Caki2 (cell line): Measurements from ENCODE around the gene NME7. TPM values are rescaled to one million over a fixed set of nuclear protein-coding genes. Genes with fewer than 3 reads are reported as not detected.

Experiments
- DNase-seq: peaks from one replicate; pipeline ENCODE4 v3.0.0-alpha.2; 2015; ENCODE audit warnings: low read depth
- in situ Hi-C: cut with HindIII; loops from 2 replicates; pipeline ENCODE4 v1.10.0; 2016; ENCODE audit warnings: low sequenced_read_pairs, low pct_unique_long_range_greater_than_20kb, mixed read lengths
- total RNA-seq: library from RNA; depleted of rRNA; stranded (reverse); fragments of >200 nt; shearing (Covaris generic); gene quantifications from 2 replicates; pipeline ENCODE4 v1.2.3, GENCODE V29; 2014; ENCODE audit warnings: low replicate concordance

The NME7 gene
- total RNA-seq, 1 experiment from 2014 or later: 7.8 TPM

GRCh38 chr1:169148472-169149252 is 218.9 kb downstream of the NME7 start:
- in situ Hi-C loops: loop anchor here (25.0 kb wide), 1 partner anchor 536 kb away; no protein-coding TSS in a partner anchor
- peak; percentile 88 for DNase-seq

- in situ Hi-C loops: loop anchor here (25.0 kb wide), 1 partner anchor 534 kb away; no protein-coding TSS in a partner anchor
- DNase-seq: no peak
Measured at GRCh38 chr1:169146576-169147214, 220.9 kb downstream of the NME7 start.

GRCh38 chr1:169144941-169145626 is 222.5 kb downstream of the NME7 start:
- in situ Hi-C loops: loop anchor here (25.0 kb wide), 1 partner anchor 533 kb away; no protein-coding TSS in a partner anchor
- DNase-seq: no peak

- in situ Hi-C loops: loop anchor here (25.0 kb wide), 1 partner anchor 532 kb away; no protein-coding TSS in a partner anchor
- DNase-seq: no peak
Measured at GRCh38 chr1:169143984-169144383, 223.6 kb downstream of the NME7 start.

GRCh38 chr1:169143346-169143745 is 224.3 kb downstream of the NME7 start:
- no peak for DNase-seq
- in situ Hi-C loops: loop anchor here (25.0 kb wide), 1 partner anchor 531 kb away; no protein-coding TSS in a partner anchor

- no peak for DNase-seq
- in situ Hi-C loops: loop anchor here (25.0 kb wide), 1 partner anchor 530 kb away; no protein-coding TSS in a partner anchor
Measured at GRCh38 chr1:169142129-169142528, 225.5 kb downstream of the NME7 start.

- in situ Hi-C loops: loop anchor here (25.0 kb wide), 1 partner anchor 529 kb away; no protein-coding TSS in a partner anchor
- no peak for DNase-seq
Measured at GRCh38 chr1:169141356-169141755, 226.2 kb downstream of the NME7 start.

GRCh38 chr1:169138866-169139670 is 228.5 kb downstream of the NME7 start:
- no peak for DNase-seq
- in situ Hi-C loops: loop anchor here (25.0 kb wide), 1 partner anchor 527 kb away; no protein-coding TSS in a partner anchor

- in situ Hi-C loops: loop anchor here (25.0 kb wide), 1 partner anchor 525 kb away; no protein-coding TSS in a partner anchor
- DNase-seq: no peak
Measured at GRCh38 chr1:169137357-169137756, 230.2 kb downstream of the NME7 start.

GRCh38 chr1:169133801-169134502 is 233.6 kb downstream of the NME7 start:
- DNase-seq: no peak
- in situ Hi-C loops: loop anchor here (25.0 kb wide), 1 partner anchor 522 kb away; no protein-coding TSS in a partner anchor

- in situ Hi-C loops: loop anchor here (25.0 kb wide), 1 partner anchor 521 kb away; no protein-coding TSS in a partner anchor
- no peak for DNase-seq
Measured at GRCh38 chr1:169133228-169133576, 234.4 kb downstream of the NME7 start.

- in situ Hi-C loops: loop anchor here (25.0 kb wide), 1 partner anchor 520 kb away; no protein-coding TSS in a partner anchor
- DNase-seq: peak; percentile 66
Measured at GRCh38 chr1:169132512-169133227, 234.9 kb downstream of the NME7 start.

- DNase-seq: peak; percentile 68
- in situ Hi-C loops: loop anchor here (25.0 kb wide), 1 partner anchor 518 kb away; no protein-coding TSS in a partner anchor
Measured at GRCh38 chr1:169130683-169131082, 236.9 kb downstream of the NME7 start.

GRCh38 chr1:169129109-169129784 is 238.3 kb downstream of the NME7 start:
- DNase-seq: peak; percentile 68
- in situ Hi-C loops: loop anchor here (25.0 kb wide), 1 partner anchor 517 kb away; no protein-coding TSS in a partner anchor

- no peak for DNase-seq
- in situ Hi-C loops: loop anchor here (25.0 kb wide), 1 partner anchor 516 kb away; no protein-coding TSS in a partner anchor
Measured at GRCh38 chr1:169128562-169128961, 239.0 kb downstream of the NME7 start.

- in situ Hi-C loops: loop anchor here (25.0 kb wide), 1 partner anchor 515 kb away; no protein-coding TSS in a partner anchor
- DNase-seq: no peak
Measured at GRCh38 chr1:169127305-169127704, 240.3 kb downstream of the NME7 start.
